D341Med (cell line): ENCODE results near the gene GLYATL2.
A peak's percentile ranks its signal among the peaks of the same experiment; 100 is the strongest.

Source experiments
- DNase-seq: peaks from one replicate; pipeline ENCODE4 v3.0.0; 2012; ENCODE audit warnings: low spot score

Gene GLYATL2

GRCh38 chr11:58801302-58801701, 43.2 kb downstream of the GLYATL2 start:
- no peak for DNase-seq

DNA sequence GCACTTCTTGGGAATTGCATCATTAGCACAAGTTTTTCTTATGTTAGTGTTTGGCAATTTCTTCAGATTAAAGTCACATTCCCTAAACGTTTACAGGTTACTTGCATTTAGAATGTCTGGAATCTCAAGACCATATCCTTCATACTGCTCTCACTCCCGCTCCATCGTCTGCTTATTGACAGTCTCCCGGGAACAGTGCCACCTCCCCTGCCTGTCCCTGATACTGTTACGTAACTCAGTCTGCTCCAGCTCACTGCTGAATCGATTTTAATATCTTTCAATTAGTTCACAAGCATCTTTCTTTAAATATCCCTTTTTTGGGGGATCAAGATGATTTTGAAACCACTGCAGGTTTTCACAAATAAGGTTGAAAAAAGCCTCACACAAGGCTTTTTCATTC, 48.2 kb downstream of the GLYATL2 start:
- DNase-seq: no peak

DNA sequence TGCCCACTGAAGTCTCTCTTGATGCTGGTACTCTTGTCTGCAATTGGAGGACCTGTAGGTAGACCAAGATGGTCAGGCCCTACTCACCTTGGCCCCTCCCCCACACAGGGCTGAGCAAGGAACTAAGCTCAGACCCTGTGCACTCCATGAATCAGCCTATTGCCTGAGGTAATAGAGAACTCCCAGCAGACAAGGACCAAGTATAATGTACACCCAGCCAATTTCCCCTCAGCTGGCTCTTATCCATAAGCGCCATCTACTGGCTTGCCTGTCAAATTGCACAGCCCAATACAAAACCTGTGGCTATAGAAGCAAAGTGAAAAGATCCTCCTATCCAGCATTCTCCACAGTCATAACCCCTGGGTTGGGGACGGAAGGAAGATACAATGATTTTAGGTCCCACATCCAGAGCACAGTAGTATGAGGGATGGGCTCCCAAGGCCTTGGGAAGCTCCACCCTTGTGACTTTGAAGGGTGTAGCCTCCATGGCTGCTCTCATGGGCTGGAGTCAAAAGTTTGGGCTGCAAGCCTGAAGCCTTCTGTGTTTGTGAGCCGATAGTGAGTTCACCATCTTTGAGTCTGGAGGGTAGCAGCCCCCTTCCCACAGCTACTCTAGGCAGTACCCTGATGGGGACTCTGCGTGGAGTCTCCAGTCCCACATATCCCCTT, 56.0 kb downstream of the GLYATL2 start:
- peak; percentile 29 for DNase-seq

GRCh38 chr11:58787903-58788302, 56.6 kb downstream of the GLYATL2 start:
- DNase-seq: no peak

DNA sequence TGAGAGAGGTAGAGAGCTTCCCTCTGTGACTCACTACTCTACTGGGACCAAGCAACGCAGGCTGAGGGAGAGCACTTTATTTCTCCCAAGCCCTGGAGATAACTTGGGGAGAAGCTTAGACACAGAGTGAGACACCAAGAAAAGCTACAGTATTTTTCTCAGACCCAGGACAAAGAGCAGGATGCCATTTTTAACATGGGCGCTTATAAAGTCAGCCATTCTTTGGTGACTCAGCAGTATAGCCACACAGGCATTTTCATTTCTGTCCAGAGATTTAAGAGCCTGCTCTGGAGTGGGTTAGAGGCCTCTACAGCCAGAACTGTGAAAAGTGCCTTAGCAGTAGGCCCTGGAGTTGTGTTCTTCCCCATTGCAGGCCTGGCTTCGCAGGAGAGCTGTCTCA, 57.8 kb downstream of the GLYATL2 start:
- DNase-seq: no peak

- DNase-seq: no peak
These were observed 59.5 kb downstream of the GLYATL2 start for GRCh38 chr11:58784995-58785394.
